HG03097 (cell line): Measurements from ENCODE around the gene COQ8A.
"Not testable (repeated sequence)": the region's sequence is repeated elsewhere in the genome, so short reads cannot be mapped to it uniquely, and the experiment has no call there.

Source experiments
- ATAC-seq: cut with Tn5 transposase; IDR thresholded peaks from one replicate; pipeline ENCODE4 v1.9.1; 2021; ENCODE audit not compliant: unreplicated experiment, low FRiP score

COQ8A gene

DNA sequence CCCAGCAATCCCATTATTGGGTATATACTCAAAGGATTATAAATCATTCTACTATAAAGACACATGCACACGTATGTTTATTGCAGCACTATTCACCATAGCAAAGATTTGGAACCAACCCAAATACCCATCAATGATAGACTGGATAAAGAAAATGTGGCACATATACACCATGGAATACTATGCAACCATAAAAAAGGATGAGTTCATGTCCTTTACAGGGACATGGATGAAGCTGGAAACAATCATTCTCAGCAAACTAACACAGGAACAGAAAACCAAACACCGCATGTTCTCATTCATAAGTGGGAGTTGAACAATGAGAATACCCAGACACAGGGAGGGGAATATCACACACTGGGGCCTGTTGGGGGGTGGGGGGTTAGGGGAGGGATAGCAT is 59.5 kb downstream of the COQ8A start:
- not testable (repeated sequence) for ATAC-seq

DNA sequence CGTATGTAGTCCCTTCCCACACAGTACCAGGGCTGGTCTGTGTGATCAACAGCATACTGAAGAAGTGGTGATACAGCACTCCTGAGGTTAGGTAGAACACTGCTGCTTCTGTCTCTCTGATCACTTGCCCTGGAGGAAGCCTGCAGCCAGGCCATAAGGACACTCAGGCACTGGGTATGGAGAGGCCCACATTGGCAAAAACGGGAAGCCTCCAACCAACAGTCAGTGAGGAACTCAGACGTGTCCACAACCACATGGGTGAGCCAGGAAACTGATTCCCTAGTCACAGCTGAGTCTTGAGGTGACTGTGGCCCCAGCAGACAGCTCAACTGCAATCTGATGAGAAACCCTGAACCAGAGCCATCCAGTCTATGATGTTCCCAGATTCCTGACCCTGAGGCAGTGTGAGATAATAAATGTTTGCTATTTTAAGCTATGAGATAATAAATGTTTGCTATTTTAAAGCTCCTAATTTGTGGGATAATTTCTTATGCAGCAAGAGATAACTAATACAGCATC is 62.5 kb downstream of the COQ8A start:
- ATAC-seq = no peak

DNA sequence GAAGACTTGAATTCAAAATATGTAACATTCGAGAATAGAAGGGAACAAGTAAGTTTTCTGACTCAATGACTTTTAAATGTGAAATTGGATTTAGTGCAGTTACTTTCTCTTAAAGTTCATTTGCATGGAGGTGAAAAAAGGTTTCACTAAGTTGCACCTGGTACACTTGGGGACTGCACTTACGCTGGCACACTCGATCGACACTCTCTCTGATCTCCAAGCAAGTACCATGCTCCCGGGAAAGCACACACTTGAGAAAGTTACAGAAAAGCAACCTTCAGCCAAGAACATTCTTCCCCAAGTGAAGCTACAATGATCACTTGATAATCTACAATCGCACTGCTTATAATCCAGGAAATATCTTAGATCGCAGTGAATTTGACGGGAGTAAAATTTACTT is 63.1 kb downstream of the COQ8A start:
- no peak for ATAC-seq

DNA sequence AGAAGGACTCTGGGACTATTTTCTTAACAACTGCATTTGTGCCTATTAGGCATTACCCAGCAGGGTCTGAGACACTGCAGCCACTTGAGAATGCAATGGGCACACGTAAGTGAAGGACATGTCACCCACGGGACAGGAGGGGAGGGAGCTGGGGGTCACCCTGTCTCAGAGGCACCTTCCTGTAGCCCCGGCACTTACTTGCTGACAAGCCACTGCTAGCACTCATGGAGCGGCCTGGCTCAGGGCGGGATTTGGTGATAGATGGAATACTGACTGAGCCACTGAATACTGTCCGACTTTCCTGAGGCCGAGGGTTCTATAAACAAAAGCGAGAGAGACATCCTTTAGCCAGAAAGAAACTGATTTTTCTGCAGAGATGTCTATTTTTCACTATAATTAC is 64.7 kb downstream of the COQ8A start:
- ATAC-seq = no peak

DNA sequence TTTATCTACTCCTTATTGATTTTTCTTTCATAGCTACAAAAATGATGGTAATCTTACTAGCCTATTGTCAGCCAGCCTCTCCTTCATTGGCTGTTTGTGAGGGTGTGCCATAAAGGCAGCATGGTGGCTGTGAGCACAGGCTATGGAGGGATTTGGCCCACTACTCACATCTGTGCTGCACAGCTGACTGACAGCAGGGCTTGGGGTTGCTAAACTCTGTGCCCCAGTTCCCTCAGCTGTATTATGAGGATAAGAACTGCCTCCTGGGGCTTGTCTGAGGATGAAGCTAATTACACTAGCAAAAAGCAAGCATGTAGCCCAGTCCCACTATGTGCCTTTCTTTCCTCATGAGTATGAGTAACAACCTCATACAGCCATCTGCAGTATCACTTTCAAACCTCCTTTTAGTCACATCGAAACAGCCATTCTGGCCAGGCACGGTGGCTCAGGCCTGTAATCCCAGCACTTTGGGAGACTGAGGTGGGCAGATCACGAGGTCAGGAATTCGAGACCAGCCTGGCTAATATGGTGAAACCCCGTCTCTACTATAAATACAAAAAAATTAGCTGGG is 66.2 kb downstream of the COQ8A start:
- ATAC-seq = no peak

DNA sequence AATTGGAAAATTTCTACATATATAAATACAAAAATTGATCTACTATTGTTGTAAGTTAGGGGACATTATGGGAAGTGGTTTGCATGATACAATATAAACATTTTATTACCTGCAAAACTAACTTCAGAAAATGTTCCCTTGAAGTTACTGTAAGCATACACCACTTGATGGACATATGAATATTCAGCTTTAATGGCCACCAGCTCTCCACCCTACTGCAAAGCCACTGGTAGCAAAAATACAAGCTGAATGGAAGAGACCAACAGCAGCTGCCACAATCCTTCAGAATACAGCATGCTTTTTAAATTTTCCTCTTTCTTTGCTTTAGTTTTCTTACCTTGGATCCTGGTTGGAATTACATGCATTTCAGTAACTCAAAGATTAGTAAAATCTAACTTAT is 69.8 kb downstream of the COQ8A start:
- ATAC-seq = no peak

DNA sequence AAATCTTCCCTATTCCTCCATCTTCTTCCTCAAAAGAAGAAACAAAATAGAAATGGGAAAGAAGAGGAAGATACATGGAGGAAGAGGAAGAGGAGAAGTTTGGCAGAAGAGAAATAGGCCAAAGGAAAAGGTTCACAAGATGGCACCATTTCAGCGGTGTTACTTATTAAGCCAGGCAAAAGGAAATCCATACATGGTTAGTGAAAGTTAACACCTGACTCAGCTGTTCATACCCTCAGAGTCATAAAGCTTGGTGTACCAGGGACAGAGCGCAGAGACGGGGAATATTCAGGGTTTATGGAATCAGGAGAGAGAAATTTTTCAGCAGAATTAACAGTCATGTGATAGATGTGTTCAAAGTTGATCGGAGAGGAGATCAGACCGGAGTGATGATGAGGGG is 70.6 kb downstream of the COQ8A start:
- ATAC-seq = no peak

DNA sequence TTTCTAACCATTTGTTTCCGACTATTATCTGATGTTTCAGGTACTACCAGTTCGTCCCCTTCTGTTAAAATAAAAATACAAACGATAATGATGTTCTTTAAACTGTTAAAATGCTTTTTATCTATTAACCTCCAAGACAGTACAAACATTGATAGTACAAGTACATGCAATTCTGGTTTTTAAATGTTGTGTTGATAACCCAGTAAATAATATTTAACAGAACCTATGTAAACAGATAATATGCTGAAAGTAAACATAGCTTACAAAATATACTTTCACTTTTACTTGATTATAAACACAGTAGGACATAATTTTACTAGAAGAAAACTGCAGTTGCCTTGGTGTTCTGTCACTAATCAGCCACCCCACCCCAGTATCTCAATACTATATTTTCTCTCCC is 76.9 kb downstream of the COQ8A start:
- ATAC-seq = no peak

DNA sequence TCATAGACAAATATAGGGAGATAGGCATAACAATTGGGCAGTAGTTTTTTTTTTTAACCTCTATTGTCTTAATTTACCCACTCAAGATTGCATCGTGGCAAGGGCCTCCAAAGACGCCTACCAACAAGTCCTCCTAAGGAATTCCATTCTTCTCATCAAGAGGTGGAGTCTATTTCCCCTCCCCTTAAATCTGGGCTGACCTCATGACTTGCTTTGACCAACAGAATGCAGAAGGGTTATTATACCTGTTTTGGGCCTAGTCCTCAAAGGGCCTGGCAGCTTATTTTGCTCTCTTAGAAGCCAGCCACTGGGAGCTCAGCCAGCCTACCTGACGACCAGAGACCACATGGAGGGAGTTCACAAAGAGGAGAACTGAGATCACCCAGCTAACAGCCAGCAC is 92.3 kb downstream of the COQ8A start:
- no peak for ATAC-seq

DNA sequence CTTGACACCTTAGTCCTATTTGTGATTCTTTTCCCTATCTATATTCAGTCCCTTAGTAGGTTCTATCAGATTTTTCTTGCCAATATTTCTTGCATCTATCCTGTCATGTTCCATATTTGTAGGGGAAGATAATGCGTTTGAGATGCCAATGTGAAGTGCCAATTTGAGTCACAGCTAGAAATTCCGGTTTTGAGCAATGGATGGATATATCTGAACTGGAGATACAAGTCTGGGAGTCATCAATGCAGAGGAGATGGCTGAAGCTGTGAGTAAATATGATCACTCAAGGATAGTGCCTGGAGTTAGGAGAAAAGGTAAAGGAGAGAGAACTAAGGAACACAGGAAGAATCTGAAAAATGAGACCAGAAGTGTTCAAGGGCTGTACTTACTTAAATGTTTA is 93.8 kb downstream of the COQ8A start:
- ATAC-seq = no peak

DNA sequence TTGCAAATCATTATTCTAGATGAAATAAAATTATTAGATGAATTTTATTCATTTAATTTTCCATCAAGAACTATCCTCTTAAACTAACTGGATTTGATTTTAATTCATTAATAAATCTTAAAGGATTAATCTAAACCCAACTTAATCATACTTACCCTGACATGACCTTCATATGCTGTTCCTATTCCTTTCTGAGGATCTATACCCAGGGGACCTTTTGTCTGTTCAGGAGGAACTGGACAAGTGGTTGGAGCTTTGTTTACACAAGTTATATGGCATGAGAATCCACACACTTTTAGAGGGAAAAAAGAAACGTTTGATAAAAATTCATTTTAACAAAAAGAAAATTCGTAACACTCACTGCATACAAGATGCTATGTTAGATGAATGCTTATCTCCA is 95.2 kb downstream of the COQ8A start:
- ATAC-seq = no peak

DNA sequence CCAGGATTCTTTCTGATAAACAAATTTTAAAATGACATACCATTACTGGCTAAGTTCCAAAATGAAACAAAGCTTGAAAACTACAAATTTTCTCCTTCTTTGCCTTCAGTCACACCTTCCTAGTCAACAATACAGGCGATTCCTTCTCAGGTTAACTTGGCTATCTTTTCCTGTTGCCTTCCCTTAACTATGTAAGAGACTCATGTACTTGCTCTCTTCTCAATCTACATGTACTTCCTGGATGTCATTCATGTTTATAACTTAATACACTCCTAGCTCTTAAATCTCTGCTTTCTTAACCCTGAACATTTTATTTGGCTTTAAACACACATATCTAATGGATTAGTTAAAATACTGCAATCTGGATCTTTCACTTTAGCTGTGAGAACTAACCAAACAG is 97.0 kb downstream of the COQ8A start:
- ATAC-seq = no peak
